ENCODE results near the gene SCN8A. TPM values are rescaled to one million over a fixed set of nuclear protein-coding genes. Genes with fewer than 3 reads are reported as not detected.

SCN8A gene
- total and polyA plus RNA-seq, 2 donors (not counting 3 experiments of a cell fraction or from before 2014, with no cell fraction given), result 9.4 to 20.4 TPM

DNA sequence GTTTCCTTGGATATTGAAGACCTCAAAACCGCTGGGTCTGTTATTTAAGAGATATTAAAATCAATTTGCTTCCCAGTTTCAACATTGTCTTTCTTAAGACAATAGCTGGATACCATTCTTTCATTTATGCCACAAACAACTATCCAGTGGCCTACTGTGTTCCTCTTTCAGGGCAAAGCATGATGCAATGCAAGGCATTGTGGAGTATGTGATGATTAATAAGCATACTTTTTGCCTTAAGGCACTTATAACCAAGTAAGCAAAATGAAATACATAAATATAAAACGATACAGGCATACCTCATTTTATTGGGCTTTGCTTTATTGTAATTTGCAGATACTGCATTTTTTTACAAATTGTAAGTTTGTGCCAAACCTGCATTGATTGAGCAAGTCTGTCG is 45.5 kb downstream of the SCN8A start:
- intact Hi-C loops (cut with micrococcal nuclease), result no loop called here
- no peaks in the 10 kb centered on the region for H3K79me2 ChIP-seq (ENCODE audit: control insufficient read depth, insufficient read depth, low read length)
- DNase-seq (ENCODE audit: low read depth, low spot score), result no peak
- H3K27me3 ChIP-seq (ENCODE audit: control insufficient read depth in 2 of 2, insufficient read depth in 2 of 2, low read length in 2 of 2), result no peaks in the 10 kb centered on the region
- no peaks in the 10 kb centered on the region for H3K9me1 ChIP-seq (replicated peaks; ENCODE audit: control insufficient read depth, extremely low read depth, insufficient read depth, low read length)
- no peak overlapping the region for H3K27ac ChIP-seq (ENCODE audit: insufficient read depth, low read depth, low read length)
- TF ChIP-seq, protein P1, sequence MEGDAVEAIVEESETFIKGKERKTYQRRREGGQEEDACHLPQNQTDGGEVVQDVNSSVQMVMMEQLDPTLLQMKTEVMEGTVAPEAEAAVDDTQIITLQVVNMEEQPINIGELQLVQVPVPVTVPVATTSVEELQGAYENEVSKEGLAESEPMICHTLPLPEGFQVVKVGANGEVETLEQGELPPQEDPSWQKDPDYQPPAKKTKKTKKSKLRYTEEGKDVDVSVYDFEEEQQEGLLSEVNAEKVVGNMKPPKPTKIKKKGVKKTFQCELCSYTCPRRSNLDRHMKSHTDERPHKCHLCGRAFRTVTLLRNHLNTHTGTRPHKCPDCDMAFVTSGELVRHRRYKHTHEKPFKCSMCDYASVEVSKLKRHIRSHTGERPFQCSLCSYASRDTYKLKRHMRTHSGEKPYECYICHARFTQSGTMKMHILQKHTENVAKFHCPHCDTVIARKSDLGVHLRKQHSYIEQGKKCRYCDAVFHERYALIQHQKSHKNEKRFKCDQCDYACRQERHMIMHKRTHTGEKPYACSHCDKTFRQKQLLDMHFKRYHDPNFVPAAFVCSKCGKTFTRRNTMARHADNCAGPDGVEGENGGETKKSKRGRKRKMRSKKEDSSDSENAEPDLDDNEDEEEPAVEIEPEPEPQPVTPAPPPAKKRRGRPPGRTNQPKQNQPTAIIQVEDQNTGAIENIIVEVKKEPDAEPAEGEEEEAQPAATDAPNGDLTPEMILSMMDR (IDR thresholded peaks at IDR 0.05; ENCODE audit: extremely low read depth in 1 of 2, insufficient read depth in 1 of 2, low read depth in 1 of 2, low read length in 2 of 2), result no peak
- no peak for TF ChIP-seq EZH2 (IDR thresholded peaks at IDR 0.05; ENCODE audit: borderline replicate concordance, low read depth, low read length, severe bottlenecking)
- TF ChIP-seq, protein P2, sequence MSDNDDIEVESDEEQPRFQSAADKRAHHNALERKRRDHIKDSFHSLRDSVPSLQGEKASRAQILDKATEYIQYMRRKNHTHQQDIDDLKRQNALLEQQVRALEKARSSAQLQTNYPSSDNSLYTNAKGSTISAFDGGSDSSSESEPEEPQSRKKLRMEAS (IDR thresholded peaks at IDR 0.05; ENCODE audit: insufficient read depth, insufficient read length), result no peak
- TF ChIP-seq MYC (IDR thresholded peaks at IDR 0.05; ENCODE audit: low read depth, low read length), result no peak
- TF ChIP-seq POLR2A (IDR thresholded peaks at IDR 0.05; ENCODE audit: low read depth, low read length), result no peak
- TF ChIP-seq JUN (IDR thresholded peaks at IDR 0.05; ENCODE audit: borderline replicate concordance, insufficient read depth, insufficient read length, low read depth), result no peak
- no peak for TF ChIP-seq GATA2 (IDR thresholded peaks at IDR 0.05; ENCODE audit: insufficient read depth, insufficient read length, low read depth, low read length)
- TF ChIP-seq FOS (IDR thresholded peaks at IDR 0.05; ENCODE audit: borderline replicate concordance, insufficient read depth, low read length), result no peak
- TF ChIP-seq POLR2AphosphoS5 (IDR thresholded peaks at IDR 0.05; ENCODE audit: insufficient read depth, low read depth, low read length), result no peak
- H2AFZ ChIP-seq (ENCODE audit: low read depth, low read length), result no peak overlapping the region
- no peaks in the 10 kb centered on the region for H4K20me1 ChIP-seq (replicated peaks; ENCODE audit: control insufficient read depth, extremely low read depth, insufficient read depth, low read length)
- ChIA-PET POLR2A (no interaction called here), CTCF (no interaction called here)
- H3K9ac ChIP-seq (replicated peaks; ENCODE audit: extremely low read depth, insufficient read depth, low read length), result no peak overlapping the region
- no peaks in the 10 kb centered on the region for H3K9me3 ChIP-seq (replicated peaks; ENCODE audit: control insufficient read depth, insufficient read depth, low read length)
- no peaks in the 10 kb centered on the region for H3K4me1 ChIP-seq (ENCODE audit: control insufficient read depth, extremely low read depth, insufficient read depth, low read length)
- dilution Hi-C loops (cut with MboI; ENCODE audit: extremely low pct_ligation_motif_present, low sequenced_read_pairs), result no loop called here
- no peaks in the 10 kb centered on the region for H3K36me3 ChIP-seq (ENCODE audit: control insufficient read depth in 2 of 2, extremely low read depth in 1 of 2, insufficient read depth in 2 of 2, low read length in 2 of 2)
- H3K4me2 ChIP-seq (ENCODE audit: insufficient read depth, low read length), result no peak overlapping the region
- BruUV-seq (replicated peaks), result no TSS peak
- FAIRE-seq, result no peak
- no peak overlapping the region for H3K4me3 ChIP-seq (replicated peaks in 1 of 3; ENCODE audit: insufficient read depth in 1 of 3, low read depth in 1 of 3, low read length in 3 of 3)

Measured in endothelial cell of umbilical vein (primary cell).